Renal cortex interstitium (tissue), 11 donors: ENCODE measurements around the gene NAPA. TPM values are rescaled to one million over a fixed set of nuclear protein-coding genes. Genes with fewer than 3 reads are reported as not detected.

Experiments used
- DNase-seq, 11 donors: peaks; one replicate each; pipeline ENCODE4 v3.0.0-alpha.2; 2013; ENCODE audit warnings: low read depth in 9 of 11, low spot score in 4 of 11; ENCODE audit errors: extremely low read depth in 1 of 11
- polyA plus RNA-seq, 3 donors: library from polyadenylated mRNA; unstranded; fragments of 120-200 nt; gene quantifications; one replicate each; pipeline ENCODE4 v1.2.1, GENCODE V29; 2013; ENCODE audit not compliant: insufficient read length in 3 of 3

NAPA gene
- polyA plus RNA-seq, 3 donors: 140 to 177 (median 156) TPM

GRCh38 chr19:47447470-47448359, 67.1 kb downstream of the NAPA start:
- no peak for DNase-seq

GRCh38 chr19:47446534-47447469, 68.1 kb downstream of the NAPA start:
- no peak for DNase-seq

GRCh38 chr19:47445937-47446402, 68.9 kb downstream of the NAPA start:
- peak in 1 of 11 donors; percentile 55 for DNase-seq

- DNase-seq: no peak
Observed at GRCh38 chr19:47445527-47445926, 69.3 kb downstream of the NAPA start.

GRCh38 chr19:47444388-47444821, 70.5 kb downstream of the NAPA start:
- DNase-seq: no peak

GRCh38 chr19:47443331-47443730, 71.5 kb downstream of the NAPA start:
- DNase-seq: no peak

- DNase-seq: no peak
Observed at GRCh38 chr19:47438793-47439220, 76.1 kb downstream of the NAPA start.

Other genes with a start within 250 kb of the NAPA start
- 10 to 100 TPM in 2 of 3 donors, 1 to 10 TPM in 1; 6.0 to 11.5 (median 10.7) TPM for gene INAFM1, start 240.2 kb downstream of the NAPA start, polyA plus RNA-seq
- gene C5AR1, start 205.2 kb downstream of the NAPA start, polyA plus RNA-seq: 10 to 100 TPM in 1 of 3 donors, 1 to 10 TPM in 2; 3.4 to 10.6 (median 7.1) TPM
- gene C5AR2, start 182.9 kb downstream of the NAPA start, polyA plus RNA-seq: under 1 TPM; 0.23 to 0.42 (median 0.29) TPM
- 10 to 100 TPM; 10.1 to 18.9 (median 17.8) TPM for gene DHX34, start 165.7 kb downstream of the NAPA start, polyA plus RNA-seq
- 10 to 100 TPM; 15.0 to 29.5 (median 18.2) TPM for gene MEIS3, start 95.5 kb downstream of the NAPA start, polyA plus RNA-seq
- gene SLC8A2, start 43.2 kb downstream of the NAPA start, polyA plus RNA-seq: under 1 TPM; 0.22 to 0.26 (median 0.23) TPM
- 10 to 100 TPM in 2 of 3 donors, 1 to 10 TPM in 1; 8.2 to 13.5 (median 13.3) TPM for gene KPTN, start 30.8 kb downstream of the NAPA start, polyA plus RNA-seq
- gene ZNF541, start 58.1 kb upstream of the NAPA start, polyA plus RNA-seq: under 1 TPM; 0.24 to 0.31 (median 0.27) TPM
- gene BICRA, start 94.1 kb upstream of the NAPA start, polyA plus RNA-seq: 10 to 100 TPM; 10.2 to 16.6 (median 16.5) TPM
- 10 to 100 TPM; 25.3 to 41.6 (median 28.6) TPM for gene EHD2, start 198.4 kb upstream of the NAPA start, polyA plus RNA-seq
- 100 to 1,000 TPM; 362 to 422 (median 411) TPM for gene NOP53, start 230.5 kb upstream of the NAPA start, polyA plus RNA-seq